ENCODE data around the gene FCER2.

The FCER2 gene

GRCh38 chr19:7642295-7643030, 59.5 kb downstream of the FCER2 start:
- Histone ChIP-seq H3K4me2 (ENCODE audit: low read depth, low read length) (no peak overlapping the region), H3K9me3 (replicated peaks; ENCODE audit: insufficient read depth, low read length) (no peaks in the 10 kb centered on the region), H3K4me1 (ENCODE audit: low read length) (no peaks in the 10 kb centered on the region; the same call in 1 of the 2 replicates), H3K36me3 (replicated peaks; ENCODE audit: insufficient read depth, low read length) (no peaks in the 10 kb centered on the region), H3K9ac (ENCODE audit: low read length) (no peak overlapping the region), H3K79me2 (ENCODE audit: low read length) (peaks cover 16% of the 10 kb centered on the region), H4K20me1 (ENCODE audit: insufficient read depth, low read length) (no peaks in the 10 kb centered on the region), H3F3A (ENCODE audit: insufficient read depth, low read length) (no peaks in the 10 kb centered on the region), H3K4me3 (ENCODE audit: low read length) (no peak overlapping the region), H3K27me3 (replicated peaks; ENCODE audit: insufficient read depth, low read length) (no peaks in the 10 kb centered on the region), H3K27ac (ENCODE audit: low read length) (no peak overlapping the region), H2AFZ (ENCODE audit: low read length) (no peak overlapping the region), H3K9me2 (replicated peaks; ENCODE audit: insufficient read depth, low read length) (no peaks in the 10 kb centered on the region)
- TF ChIP-seq CTCF (IDR thresholded peaks at IDR 0.05; ENCODE audit: low read length) (no peak), EZH2phosphoT487 (IDR thresholded peaks at IDR 0.05; ENCODE audit: low read length) (no peak), EZH2 (optimal IDR thresholded peaks at IDR 0.05; ENCODE audit: low read depth, low read length) (no peak)
- no peak for DNase-seq

- Histone ChIP-seq H3K79me2 (ENCODE audit: low read length) (peaks cover 19% of the 10 kb centered on the region), H3K9ac (ENCODE audit: low read length) (no peak overlapping the region), H2AFZ (ENCODE audit: low read length) (no peak overlapping the region), H3K4me1 (ENCODE audit: low read length) (peaks cover 2% of the 10 kb centered on the region), H3K4me2 (ENCODE audit: low read depth, low read length) (no peak overlapping the region), H3K9me3 (replicated peaks; ENCODE audit: insufficient read depth, low read length) (no peaks in the 10 kb centered on the region), H3K27ac (ENCODE audit: low read length) (no peak overlapping the region), H3K27me3 (replicated peaks; ENCODE audit: insufficient read depth, low read length) (no peaks in the 10 kb centered on the region), H3F3A (ENCODE audit: insufficient read depth, low read length) (no peaks in the 10 kb centered on the region), H3K9me2 (replicated peaks; ENCODE audit: insufficient read depth, low read length) (no peaks in the 10 kb centered on the region), H3K36me3 (replicated peaks; ENCODE audit: insufficient read depth, low read length) (no peaks in the 10 kb centered on the region), H3K4me3 (ENCODE audit: low read length) (no peak overlapping the region), H4K20me1 (ENCODE audit: insufficient read depth, low read length) (no peaks in the 10 kb centered on the region)
- TF ChIP-seq EZH2 (optimal IDR thresholded peaks at IDR 0.05; ENCODE audit: low read depth, low read length) = no peak
- no peak for TF ChIP-seq EZH2phosphoT487 (IDR thresholded peaks at IDR 0.05; ENCODE audit: low read length)
- TF ChIP-seq CTCF (IDR thresholded peaks at IDR 0.05; ENCODE audit: low read length) = no peak
- no peak for DNase-seq
These were observed 60.3 kb downstream of the FCER2 start for GRCh38 chr19:7641290-7642276.

- no peaks in the 10 kb centered on the region for H3K9me3 ChIP-seq (replicated peaks; ENCODE audit: insufficient read depth, low read length)
- no peaks in the 10 kb centered on the region for H3K27me3 ChIP-seq (replicated peaks; ENCODE audit: insufficient read depth, low read length)
- H3K79me2 ChIP-seq (ENCODE audit: low read length) = peaks cover 19% of the 10 kb centered on the region
- no peaks in the 10 kb centered on the region for H3K36me3 ChIP-seq (replicated peaks; ENCODE audit: insufficient read depth, low read length)
- no peaks in the 10 kb centered on the region for H3F3A ChIP-seq (ENCODE audit: insufficient read depth, low read length)
- no peaks in the 10 kb centered on the region for H3K9me2 ChIP-seq (replicated peaks; ENCODE audit: insufficient read depth, low read length)
- TF ChIP-seq EZH2 (optimal IDR thresholded peaks at IDR 0.05; ENCODE audit: low read depth, low read length) = no peak
- TF ChIP-seq EZH2phosphoT487 (IDR thresholded peaks at IDR 0.05; ENCODE audit: low read length) = no peak
- no peak for TF ChIP-seq CTCF (IDR thresholded peaks at IDR 0.05; ENCODE audit: low read length)
- no peak overlapping the region for H3K27ac ChIP-seq (ENCODE audit: low read length)
- no peak overlapping the region for H2AFZ ChIP-seq (ENCODE audit: low read length)
- H3K4me3 ChIP-seq (ENCODE audit: low read length) = no peak overlapping the region
- H4K20me1 ChIP-seq (ENCODE audit: insufficient read depth, low read length) = no peaks in the 10 kb centered on the region
- no peak for DNase-seq
- H3K9ac ChIP-seq (ENCODE audit: low read length) = no peak overlapping the region
- H3K4me1 ChIP-seq (ENCODE audit: low read length) = peaks cover 3% of the 10 kb centered on the region
- H3K4me2 ChIP-seq (ENCODE audit: low read depth, low read length) = no peak overlapping the region
These were observed 61.1 kb downstream of the FCER2 start for GRCh38 chr19:7640803-7641202.
